Esophagus squamous epithelium (tissue), 5 donors: ENCODE data around the gene GUCY1A1. TPM values are rescaled to one million over a fixed set of nuclear protein-coding genes. Genes with fewer than 3 reads are reported as not detected.

ENCODE experiments used
- DNase-seq: peaks from one replicate; lab custom pipeline; 2025; lab: John Stamatoyannopoulos, UW
- H3K27ac ChIP-seq, 4 donors: fragments of 200-600 bp; sonication (generic); one replicate each; pipeline ENCODE4 v1.5.1; 2016 to 2019; ENCODE audit warnings: mild to moderate bottlenecking in 1 of 4
- H3K27me3 ChIP-seq, 4 donors: fragments of 200-600 bp; sonication (generic); 1 replicate in 3 of 4; 2 replicates in 1 of 4; pipeline versions ENCODE4 v1.5.1 to v1.6.0; 2017 to 2021; ENCODE audit warnings: antibody characterized with exemption in 1 of 4
- H3K36me3 ChIP-seq, 3 donors: fragments of 200-600 bp; sonication (generic); one replicate each; pipeline ENCODE4 v1.5.1; 2016 to 2019
- H3K4me1 ChIP-seq, 3 donors: fragments of 200-600 bp; sonication (generic); one replicate each; pipeline ENCODE4 v1.5.1; 2017 to 2019
- H3K4me3 ChIP-seq, 4 donors: fragments of 200-600 bp; sonication (generic); 1 replicate in 3 of 4; 2 replicates in 1 of 4; pipeline ENCODE4 v1.5.1; 2016 to 2019; ENCODE audit warnings: mild to moderate bottlenecking in 2 of 4, moderate library complexity in 1 of 4
- H3K9me3 ChIP-seq, 3 donors: fragments of 200-600 bp; sonication (generic); one replicate each; pipeline ENCODE4 v1.5.1; 2016 to 2019
- CTCF ChIP-seq, 6 experiments: fragments of 450-650 bp in 4 of 6; fragments of 200-600 bp in 2 of 6; sonication (generic) in 2 of 6; IDR thresholded peaks; one replicate each; pipeline ENCODE4 v1.5.1; 2016 to 2019; ENCODE audit warnings: antibody characterized with exemption in 6 of 6, mild to moderate bottlenecking in 4 of 6, moderate library complexity in 4 of 6
- POLR2A ChIP-seq, 4 donors: fragments of 450-650 bp; IDR thresholded peaks; one replicate each; pipeline ENCODE4 v1.6.1; 2017; ENCODE audit warnings: antibody characterized with exemption in 4 of 4, mild to moderate bottlenecking in 4 of 4, moderate library complexity in 3 of 4
- WGBS, 2 donors: methylation state at CpG; one replicate each; pipeline ENCODE4 v1.1.5; 2018; 5-methylcytosine and 5-hydroxymethylcytosine counted together
- intact Hi-C: fragments of 100-400 bp; cut with DNase I; formaldehyde crosslinking; loops from one replicate; pipeline ENCODE4 v1.15.0; 2022
- total RNA-seq, 4 donors: library from RNA; depleted of rRNA; stranded (reverse); fragments of >200 nt; gene quantifications; one replicate each; pipeline ENCODE4 v1.1.0, GENCODE V29; 2016
- donor health status: DM: yes; HTN: yes; CAD: no.

The GUCY1A1 gene
- total RNA-seq, 4 donors from 2014 or later = 0.45 to 8.6 (median 5.1) TPM

DNA sequence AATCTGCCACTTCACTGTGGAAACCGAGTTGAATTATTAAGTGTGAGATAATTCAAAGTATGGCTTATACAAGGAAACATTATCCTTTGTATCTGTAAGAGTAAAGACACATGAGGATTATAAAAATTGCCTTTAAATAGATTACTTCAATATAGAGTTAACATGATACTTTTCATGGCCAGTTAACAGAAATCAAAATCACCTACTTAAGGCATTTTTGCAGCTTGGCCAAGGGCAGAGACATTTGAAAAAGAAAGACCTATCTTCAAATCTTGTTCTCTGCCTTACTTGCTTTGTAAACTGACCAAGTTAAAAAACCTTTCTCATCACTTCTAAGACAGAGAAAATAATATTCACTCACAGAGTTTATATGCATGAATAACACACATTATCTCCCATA lies 47.3 kb downstream of the GUCY1A1 start:
- H3K27me3 ChIP-seq = peaks cover 0 to 2% (median 0%) of the 10 kb centered on the region in 4 donors
- DNase-seq = no peak
- 50 to 54% methylated on average over 1 of the region's 1 CpG for WGBS, 2 donors
- H3K36me3 ChIP-seq = no peaks in the 10 kb centered on the region
- intact Hi-C loops = no loop called here
- H3K9me3 ChIP-seq = no peaks in the 10 kb centered on the region
- H3K27ac ChIP-seq = no peak overlapping the region
- no peak overlapping the region for H3K4me3 ChIP-seq
- no peaks in the 10 kb centered on the region for H3K4me1 ChIP-seq
- TF ChIP-seq CTCF (IDR thresholded peaks at IDR 0.05) = no peak
- TF ChIP-seq POLR2A (IDR thresholded peaks at IDR 0.05) = no peak

DNA sequence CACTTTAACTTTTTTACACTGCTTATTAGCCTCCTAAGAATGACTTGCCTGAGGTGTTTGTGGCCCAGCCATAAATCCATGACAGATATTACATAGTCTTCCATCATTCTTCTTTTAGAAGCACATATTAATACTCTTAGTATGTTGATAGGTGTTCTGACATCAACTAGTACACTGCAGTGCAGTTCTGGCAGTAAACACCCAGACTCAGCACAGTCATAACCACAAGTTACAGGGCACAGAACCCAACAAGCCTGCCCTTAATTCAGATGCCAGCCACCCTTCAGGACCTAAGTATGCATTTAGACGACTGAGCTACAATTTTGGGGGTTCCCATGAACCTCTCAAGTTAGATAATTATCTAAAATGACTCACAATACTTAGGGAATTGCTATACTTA lies 55.7 kb downstream of the GUCY1A1 start:
- WGBS, 2 donors = 50% methylated on average over 1 of the region's 1 CpG
- H3K27ac ChIP-seq = no peak overlapping the region
- peaks cover 0 to 3% (median 0%) of the 10 kb centered on the region in 4 donors for H3K27me3 ChIP-seq
- H3K4me1 ChIP-seq = no peaks in the 10 kb centered on the region
- no peak for DNase-seq
- intact Hi-C loops = no loop called here
- H3K9me3 ChIP-seq = no peaks in the 10 kb centered on the region
- no peak overlapping the region for H3K4me3 ChIP-seq
- TF ChIP-seq CTCF (IDR thresholded peaks at IDR 0.05) (no peak), POLR2A (IDR thresholded peaks at IDR 0.05) (no peak)
- H3K36me3 ChIP-seq = peaks cover 0 to 6% (median 0%) of the 10 kb centered on the region in 3 donors

- Histone ChIP-seq H3K4me3 (no peak overlapping the region), H3K27ac (no peak overlapping the region), H3K4me1 (no peaks in the 10 kb centered on the region), H3K36me3 (peaks cover 0 to 6% (median 0%) of the 10 kb centered on the region in 3 donors), H3K9me3 (no peaks in the 10 kb centered on the region), H3K27me3 (peaks cover 0 to 3% (median 0%) of the 10 kb centered on the region in 4 donors)
- intact Hi-C loops = no loop called here
- TF ChIP-seq CTCF (IDR thresholded peaks at IDR 0.05) (no peak), POLR2A (IDR thresholded peaks at IDR 0.05) (no peak)
- 82 to 85% methylated on average over 7 of the region's 7 CpGs for WGBS, 2 donors
- DNase-seq = no peak
Observed at GRCh38 chr4:155722816-155723499, 56.3 kb downstream of the GUCY1A1 start.

- intact Hi-C loops = no loop called here
- Histone ChIP-seq H3K27ac (no peak overlapping the region), H3K9me3 (no peaks in the 10 kb centered on the region), H3K27me3 (no peaks in the 10 kb centered on the region), H3K4me3 (no peak overlapping the region), H3K4me1 (no peaks in the 10 kb centered on the region), H3K36me3 (peaks cover 0 to 6% (median 0%) of the 10 kb centered on the region in 3 donors)
- 27 to 60% methylated on average over 3 of the region's 3 CpGs for WGBS, 2 donors
- no peak for DNase-seq
- no peak for TF ChIP-seq CTCF (IDR thresholded peaks at IDR 0.05)
- no peak for TF ChIP-seq POLR2A (IDR thresholded peaks at IDR 0.05)
Observed at GRCh38 chr4:155724731-155725130, 58.1 kb downstream of the GUCY1A1 start.

DNA sequence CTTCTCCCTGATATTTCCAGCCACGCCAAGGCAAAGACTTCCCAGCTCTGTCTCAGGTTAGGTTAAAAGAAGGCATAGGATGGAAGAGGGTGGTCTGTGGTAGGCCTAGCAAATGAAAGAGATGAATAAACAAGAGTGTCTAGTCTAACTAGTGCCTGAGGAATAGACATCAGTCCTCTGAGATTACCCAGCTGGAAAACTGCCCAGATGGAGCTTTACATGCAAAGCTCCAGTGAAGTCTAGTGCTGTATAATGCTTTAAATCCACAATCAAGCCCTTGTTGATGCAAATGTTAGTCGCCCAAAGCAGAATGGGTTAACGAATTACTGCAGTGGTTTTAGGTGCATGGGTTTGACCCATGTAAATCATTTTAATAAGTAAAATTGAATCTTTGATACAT lies 67.4 kb downstream of the GUCY1A1 start:
- Histone ChIP-seq H3K27me3 (no peaks in the 10 kb centered on the region), H3K27ac (no peak overlapping the region), H3K4me1 (no peaks in the 10 kb centered on the region), H3K4me3 (no peak overlapping the region), H3K36me3 (no peaks in the 10 kb centered on the region), H3K9me3 (no peaks in the 10 kb centered on the region)
- WGBS, 2 donors = 72 to 73% methylated on average over 3 of the region's 3 CpGs
- no peak for DNase-seq
- intact Hi-C loops = no loop called here
- TF ChIP-seq CTCF (IDR thresholded peaks at IDR 0.05) (no peak), POLR2A (IDR thresholded peaks at IDR 0.05) (no peak)
